Mesenchymal stem cell (in vitro differentiated cells and primary cell): ENCODE data around the gene NHLRC4.
A peak's percentile ranks its signal among the peaks of the same experiment; 100 is the strongest.

Source experiments
- DNase-seq: peaks from one replicate; pipeline ENCODE4 v3.0.0-alpha.2; 2013
- H2AFZ ChIP-seq: one replicate; pipeline ENCODE4 v1.6.1; 2013; ENCODE audit warnings: low read depth, mild to moderate bottlenecking, control low read depth, inconsistent platforms, low read length, moderate library complexity
- H2AK5ac ChIP-seq: 2 replicates; pipeline ENCODE4 v1.6.1; 2013; ENCODE audit warnings: low read length, moderate library complexity, mild to moderate bottlenecking, inconsistent platforms; ENCODE audit not compliant: severe bottlenecking
- H2BK120ac ChIP-seq: one replicate; pipeline ENCODE4 v1.6.1; 2013; ENCODE audit warnings: low read depth, mild to moderate bottlenecking, inconsistent platforms, low read length, moderate library complexity
- H2BK12ac ChIP-seq, 2 experiments: one replicate each; pipeline ENCODE4 v1.6.1; 2013; ENCODE audit warnings: inconsistent platforms in 2 of 2, low read length in 2 of 2, mild to moderate bottlenecking in 2 of 2, moderate library complexity in 2 of 2, control low read depth in 1 of 2
- H2BK15ac ChIP-seq: one replicate; pipeline ENCODE4 v1.6.1; 2013; ENCODE audit warnings: mild to moderate bottlenecking, low read depth, inconsistent platforms; ENCODE audit not compliant: poor library complexity, severe bottlenecking
- H2BK5ac ChIP-seq: 2 replicates; pipeline ENCODE4 v1.6.1; 2013; ENCODE audit warnings: low read depth, mild to moderate bottlenecking, low read length, control low read depth, inconsistent platforms; ENCODE audit not compliant: poor library complexity, severe bottlenecking
- H3K14ac ChIP-seq, 2 experiments: one replicate each; pipeline ENCODE4 v1.6.1; 2013; ENCODE audit warnings: inconsistent platforms in 2 of 2, low read length in 2 of 2, control low read depth in 1 of 2, mild to moderate bottlenecking in 1 of 2, moderate library complexity in 1 of 2
- H3K18ac ChIP-seq, 2 experiments: one replicate each; pipeline ENCODE4 v1.6.1; 2013; ENCODE audit warnings: inconsistent platforms in 2 of 2, low read length in 2 of 2, control low read depth in 1 of 2, low read depth in 1 of 2, mild to moderate bottlenecking in 1 of 2
- H3K23ac ChIP-seq, 2 experiments: one replicate each; pipeline ENCODE4 v1.6.1; 2013; ENCODE audit warnings: inconsistent platforms in 2 of 2, low read length in 2 of 2, mild to moderate bottlenecking in 2 of 2, moderate library complexity in 2 of 2, control low read depth in 1 of 2
- H3K27ac ChIP-seq: 2 replicates; pipeline ENCODE4 v1.5.1; 2013; ENCODE audit warnings: mild to moderate bottlenecking, moderate library complexity, low read length, control low read depth, inconsistent platforms; ENCODE audit not compliant: poor library complexity, severe bottlenecking
- H3K27me3 ChIP-seq, 2 experiments: 2 replicates each; pipeline versions ENCODE4 v1.6.1 to v1.7.0; 2013; ENCODE audit warnings: low read length in 2 of 2, mild to moderate bottlenecking in 2 of 2, moderate library complexity in 2 of 2, control low read depth in 1 of 2, inconsistent platforms in 1 of 2; ENCODE audit not compliant: control insufficient read depth in 1 of 2, insufficient read depth in 1 of 2
- H3K36me3 ChIP-seq, 2 experiments: 2 replicates each; pipeline versions ENCODE4 v1.6.1 to v1.7.0; 2013; ENCODE audit warnings: low read length in 2 of 2, control low read depth in 1 of 2, inconsistent platforms in 1 of 2, low read depth in 1 of 2, mild to moderate bottlenecking in 1 of 2; ENCODE audit not compliant: insufficient read depth in 2 of 2, control insufficient read depth in 1 of 2
- H3K4ac ChIP-seq, 2 experiments: one replicate each; pipeline ENCODE4 v1.6.1; 2013; ENCODE audit warnings: inconsistent platforms in 2 of 2, low read length in 2 of 2, mild to moderate bottlenecking in 2 of 2, moderate library complexity in 2 of 2, control low read depth in 1 of 2, low read depth in 1 of 2
- H3K4me1 ChIP-seq: 2 replicates; pipeline ENCODE4 v1.6.1; 2013; ENCODE audit warnings: low read depth, low read length, control low read depth; ENCODE audit not compliant: control insufficient read depth, insufficient read depth
- H3K4me2 ChIP-seq: 2 replicates; pipeline ENCODE4 v1.6.1; 2013; ENCODE audit warnings: low read length, mild to moderate bottlenecking, inconsistent platforms; ENCODE audit not compliant: poor library complexity, severe bottlenecking
- H3K4me3 ChIP-seq, 2 experiments: 2 replicates each; pipeline versions ENCODE4 v1.5.1 to v1.7.0; 2013; ENCODE audit warnings: low read length in 2 of 2, mild to moderate bottlenecking in 2 of 2, control low read depth in 1 of 2, low read depth in 1 of 2; ENCODE audit not compliant: insufficient read depth in 1 of 2
- H3K79me1 ChIP-seq: replicated peaks from 2 replicates; pipeline ENCODE4 v1.6.1; 2013; ENCODE audit warnings: mild to moderate bottlenecking, control low read depth, low read length, inconsistent platforms; ENCODE audit not compliant: poor library complexity, severe bottlenecking
- H3K9ac ChIP-seq: 2 replicates; pipeline ENCODE4 v1.7.0; 2013; ENCODE audit warnings: mild to moderate bottlenecking, low read length, moderate library complexity
- H3K9me3 ChIP-seq: 2 replicates; pipeline ENCODE4 v1.7.0; 2013; ENCODE audit warnings: mild to moderate bottlenecking, low read length; ENCODE audit not compliant: control insufficient read depth
- H4K8ac ChIP-seq: one replicate; pipeline ENCODE4 v1.6.1; 2013; ENCODE audit warnings: inconsistent platforms, mild to moderate bottlenecking, low read length, moderate library complexity
- H4K91ac ChIP-seq: one replicate; pipeline ENCODE4 v1.6.1; 2013; ENCODE audit warnings: mild to moderate bottlenecking, low read length, inconsistent platforms
- WGBS: methylation state at CpG from one replicate; pipeline ENCODE4 v1.1.7; 2013; ENCODE audit warnings: mixed read lengths; 5-methylcytosine and 5-hydroxymethylcytosine counted together

The NHLRC4 gene

GRCh38 chr16:568401-569258, 1.8 kb downstream of the NHLRC4 start:
- no peaks in the 10 kb centered on the region for H3K27me3 ChIP-seq
- WGBS, result 85% methylated on average over 11 of the region's 11 CpGs
- peaks cover 11% of the 10 kb centered on the region for H3K79me1 ChIP-seq
- H2BK120ac ChIP-seq, result no peak overlapping the region
- H4K91ac ChIP-seq, result no peak overlapping the region
- no peak overlapping the region for H3K18ac ChIP-seq
- no peak overlapping the region for H3K27ac ChIP-seq
- no peak overlapping the region for H3K14ac ChIP-seq
- H3K4ac ChIP-seq, result peak overlapping the region in 1 of 2 experiments; percentile 62
- peak overlapping the region in 1 of 2 experiments; percentile 77 for H3K4me3 ChIP-seq
- peak overlapping the region; percentile 35 for H4K8ac ChIP-seq
- H3K36me3 ChIP-seq, result peaks cover 0 to 17% of the 10 kb centered on the region in 2 experiments
- peak overlapping the region; percentile 84 for H3K9ac ChIP-seq
- no peak overlapping the region for H3K23ac ChIP-seq
- peak overlapping the region in 1 of 2 experiments; percentile 45 for H2BK12ac ChIP-seq
- no peaks in the 10 kb centered on the region for H3K9me3 ChIP-seq
- H2BK5ac ChIP-seq, result no peak overlapping the region
- no peak overlapping the region for H2AFZ ChIP-seq
- H3K4me1 ChIP-seq, result peaks cover 65% of the 10 kb centered on the region
- H3K4me2 ChIP-seq, result peak overlapping the region; percentile 74
- peak overlapping the region; percentile 26 for H2BK15ac ChIP-seq
- DNase-seq, result no peak
- peak overlapping the region; percentile 13 for H2AK5ac ChIP-seq

- Histone ChIP-seq H4K91ac (peak within 1 kb of the TSS; percentile 90), H2BK15ac (peak within 1 kb of the TSS; percentile 91), H3K18ac (peak within 1 kb of the TSS; percentile 77 to 85)
Observed at GRCh38 chr16:569445-570254, 2.8 kb downstream of the NHLRC4 start, which contains the start of gene PIGQ. Gene PIGQ, plus strand, starts transcription at chr16:569968. Its CDS starts 4,107 bp downstream, at chr16:574075.

GRCh38 chr16:572865-573650, 6.3 kb downstream of the NHLRC4 start:
- H3K36me3 ChIP-seq, result peaks cover 21 to 55% of the 10 kb centered on the region in 2 experiments
- H2AK5ac ChIP-seq, result no peak overlapping the region
- H3K27me3 ChIP-seq, result no peaks in the 10 kb centered on the region
- no peak overlapping the region for H3K4ac ChIP-seq
- H2BK5ac ChIP-seq, result no peak overlapping the region
- no peak overlapping the region for H2AFZ ChIP-seq
- H4K91ac ChIP-seq, result no peak overlapping the region
- no peak overlapping the region for H3K23ac ChIP-seq
- DNase-seq, result no peak
- no peak overlapping the region for H3K27ac ChIP-seq
- 95% methylated on average over 26 of the region's 27 CpGs for WGBS
- H3K18ac ChIP-seq, result no peak overlapping the region
- peaks cover 37% of the 10 kb centered on the region for H3K79me1 ChIP-seq
- no peak overlapping the region for H4K8ac ChIP-seq
- H2BK12ac ChIP-seq, result no peak overlapping the region
- H3K4me3 ChIP-seq, result no peak overlapping the region
- H2BK15ac ChIP-seq, result no peak overlapping the region
- no peak overlapping the region for H2BK120ac ChIP-seq
- peaks cover 48% of the 10 kb centered on the region for H3K4me1 ChIP-seq
- no peak overlapping the region for H3K14ac ChIP-seq
- no peaks in the 10 kb centered on the region for H3K9me3 ChIP-seq
- H3K4me2 ChIP-seq, result no peak overlapping the region
- no peak overlapping the region for H3K9ac ChIP-seq

More at GRCh38 chr16:569445-570254, 2.8 kb downstream of the NHLRC4 start, which contains the start of gene PIGQ:
- no peaks in the 10 kb centered on the region for H3K9me3 ChIP-seq
- 4% methylated on average over 54 of the region's 87 CpGs for WGBS
- peaks cover 21% of the 10 kb centered on the region for H3K79me1 ChIP-seq
- H2BK120ac ChIP-seq, result peak within 1 kb of the TSS; percentile 58
- H2AK5ac ChIP-seq, result no peak within 1 kb of the TSS
- H2BK12ac ChIP-seq, result no peak within 1 kb of the TSS
- H3K4me3 ChIP-seq, result peak within 1 kb of the TSS; percentile 88 to 90
- peak within 1 kb of the TSS; percentile 51 to 62 for H3K4ac ChIP-seq
- peaks cover 65% of the 10 kb centered on the region for H3K4me1 ChIP-seq
- H3K27me3 ChIP-seq, result no peaks in the 10 kb centered on the region
- H4K8ac ChIP-seq, result peak within 1 kb of the TSS; percentile 96
- peak; percentile 79 for DNase-seq
- peak within 1 kb of the TSS; percentile 16 for H3K27ac ChIP-seq
- peak within 1 kb of the TSS; percentile 92 for H2BK5ac ChIP-seq
- H3K9ac ChIP-seq, result peak within 1 kb of the TSS; percentile 88
- H3K23ac ChIP-seq, result peak within 1 kb of the TSS in 1 of 2 experiments; percentile 20
- peak within 1 kb of the TSS; percentile 62 for H2AFZ ChIP-seq
- peaks cover 7 to 27% of the 10 kb centered on the region in 2 experiments for H3K36me3 ChIP-seq
- peak within 1 kb of the TSS in 1 of 2 experiments; percentile 55 for H3K14ac ChIP-seq
- H3K4me2 ChIP-seq, result peak within 1 kb of the TSS; percentile 94
